K562 (cell line): ENCODE measurements around the gene TIAM1. TPM values are rescaled to one million over a fixed set of nuclear protein-coding genes. Genes with fewer than 3 reads are reported as not detected.
A peak's percentile ranks its signal among the peaks of the same experiment; 100 is the strongest.

ENCODE experiments used
- ATAC-seq: fragments of 200-7000 bp; cut with Tn5 transposase; 3 replicates; pipeline ENCODE4 v1.9.1; 2020; ENCODE audit warnings: moderate library complexity
- BruUV-seq: library from RNA; stranded (reverse); fragments of 400-500 nt; replicated peaks from 2 replicates; lab custom pipeline; 2021; lab: Mats Ljungman, UMichigan
- CTCF ChIA-PET: fragments of 300-600 bp; formaldehyde crosslinking; extraction: SDS; loops from one replicate; lab custom pipeline; 2021; ENCODE audit warnings: low intra/inter-chr PET ratio; lab: Yijun Ruan, JAX
- POLR2A ChIA-PET: fragments of 300-600, 350-650 bp; sonication (Branson Sonifier 250); formaldehyde crosslinking; extraction: SDS; loops from one replicate; lab custom pipeline; 2021; ENCODE audit warnings: antibody characterized with exemption, inconsistent platforms; lab: Yijun Ruan, JAX
- DNase-seq, 4 experiments: peaks; one replicate each; pipeline versions ENCODE4 v3.0.0 to v3.0.0-alpha.2; 2011 to 2018; ENCODE audit warnings: low spot score in 3 of 4, mixed read lengths in 3 of 4; ENCODE audit errors: extremely low read depth in 1 of 4
- FAIRE-seq: peaks from 2 replicates; lab custom pipeline; 2011; peaks lifted over from hg19 to GRCh38; lab: Jason Lieb, UNC
- H2AFZ ChIP-seq: 2 replicates; pipeline ENCODE4 v1.6.0; 2011; ENCODE audit warnings: low read depth, low read length, control low read depth, inconsistent platforms
- H3K27ac ChIP-seq: fragments of 200-600 bp; 3 replicates; pipeline ENCODE4 v1.8.0; 2011; ENCODE audit warnings: low read depth, mild to moderate bottlenecking, control low read depth, inconsistent platforms, low read length, moderate library complexity, mixed read lengths; ENCODE audit errors: extremely low read depth
- H3K27me3 ChIP-seq, 2 experiments: fragments of 300-600 bp in 1 of 2; 2 replicates in 1 of 2; 3 replicates in 1 of 2; pipeline versions ENCODE4 v1.6.0 to v1.8.0; 2011; ENCODE audit warnings: inconsistent platforms in 2 of 2, low read length in 2 of 2, mild to moderate bottlenecking in 1 of 2, mixed read lengths in 1 of 2, moderate library complexity in 1 of 2; ENCODE audit not compliant: control insufficient read depth in 2 of 2, insufficient read depth in 2 of 2
- H3K36me3 ChIP-seq: fragments of 300-600 bp; 3 replicates; pipeline ENCODE4 v1.8.0; 2011; ENCODE audit warnings: mild to moderate bottlenecking, low read length, inconsistent platforms; ENCODE audit not compliant: control insufficient read depth, insufficient read depth
- H3K4me1 ChIP-seq, 2 experiments: fragments of 200-600 bp in 1 of 2; replicated peaks in 1 of 2; 2 replicates in 1 of 2; 3 replicates in 1 of 2; pipeline versions ENCODE4 v1.5.1 to v1.8.0; 2011; ENCODE audit warnings: inconsistent platforms in 2 of 2, low read length in 2 of 2, mild to moderate bottlenecking in 1 of 2, mixed read lengths in 1 of 2, moderate library complexity in 1 of 2; ENCODE audit not compliant: control insufficient read depth in 2 of 2, insufficient read depth in 2 of 2
- H3K4me2 ChIP-seq: 2 replicates; pipeline ENCODE4 v1.6.1; 2011; ENCODE audit warnings: low read length, control low read depth, inconsistent platforms, mixed read lengths; ENCODE audit not compliant: insufficient read depth
- H3K4me3 ChIP-seq: fragments of 200-600 bp; sonication (generic), shearing (Covaris generic); 2 replicates; pipeline ENCODE4 v1.5.1; 2016; ENCODE audit warnings: control low read depth, inconsistent platforms
- H3K79me2 ChIP-seq: fragments of 200-600 bp; 3 replicates; pipeline ENCODE4 v1.8.0; 2011; ENCODE audit warnings: low read length, inconsistent platforms; ENCODE audit not compliant: control insufficient read depth, insufficient read depth
- H3K9ac ChIP-seq, 2 experiments: 2 replicates each; pipeline versions ENCODE4 v1.6.0 to v1.6.1; 2011; ENCODE audit warnings: low read depth in 2 of 2, low read length in 2 of 2, control low read depth in 1 of 2, inconsistent platforms in 1 of 2, mild to moderate bottlenecking in 1 of 2, mixed read lengths in 1 of 2; ENCODE audit not compliant: insufficient read depth in 1 of 2
- H3K9me1 ChIP-seq: one replicate; pipeline ENCODE4 v1.6.0; 2011; ENCODE audit warnings: inconsistent platforms, mild to moderate bottlenecking, low read length, moderate library complexity; ENCODE audit not compliant: control insufficient read depth, insufficient read depth
- H3K9me3 ChIP-seq: replicated peaks from 2 replicates; pipeline ENCODE4 v1.5.1; 2011; ENCODE audit warnings: low read depth, low read length, inconsistent platforms; ENCODE audit not compliant: control insufficient read depth, insufficient read depth
- H4K20me1 ChIP-seq: replicated peaks from 2 replicates; pipeline ENCODE4 v1.6.1; 2011; ENCODE audit warnings: low read length, inconsistent platforms, mixed read lengths; ENCODE audit not compliant: control insufficient read depth, insufficient read depth
- ARHGAP35 ChIP-seq: fragments of 450-650 bp; IDR thresholded peaks from 2 replicates; pipeline ENCODE4 v1.6.1; 2018; ENCODE audit not compliant: partially characterized antibody
- CSDE1 ChIP-seq, 2 experiments: fragments of 450-650 bp; IDR thresholded peaks; 2 replicates each; pipeline ENCODE4 v1.6.1; 2016; ENCODE audit warnings: mild to moderate bottlenecking in 1 of 2
- FOSL1 ChIP-seq: fragments of 200-800 bp; sonication (Bioruptor generic); conservative IDR thresholded peaks from 2 replicates; pipeline ENCODE4 v1.6.1; 2016; ENCODE audit warnings: missing genetic modification characterization, missing compliant biosample characterization
- GATAD2B ChIP-seq: fragments of 450-650 bp; IDR thresholded peaks from 2 replicates; pipeline ENCODE4 v1.6.1; 2017; ENCODE audit warnings: mild to moderate bottlenecking, borderline replicate concordance
- MAFK ChIP-seq: IDR thresholded peaks from 2 replicates; pipeline ENCODE4 v1.6.1; 2011; ENCODE audit warnings: low read length, improper control_type of control experiment
- MCM2 ChIP-seq: fragments of 450-650 bp; IDR thresholded peaks from 2 replicates; pipeline ENCODE4 v1.6.1; 2017; ENCODE audit warnings: low read depth, mild to moderate bottlenecking
- NEUROD1 ChIP-seq: fragments of 150-350 bp; IDR thresholded peaks from 2 replicates; pipeline ENCODE4 v1.6.1; 2014; ENCODE audit warnings: borderline replicate concordance, low read length, low read depth; ENCODE audit not compliant: partially characterized antibody
- POLR2AphosphoS2 ChIP-seq: IDR thresholded peaks from 2 replicates; pipeline ENCODE4 v1.6.1; 2012; ENCODE audit warnings: low read length, improper control_type of control experiment
- RFX1 ChIP-seq: fragments of 450-650 bp; IDR thresholded peaks from 2 replicates; pipeline ENCODE4 v1.6.1; 2016; ENCODE audit warnings: mild to moderate bottlenecking, moderate library complexity
- SREBF1 ChIP-seq: fragments of 150-350 bp; IDR thresholded peaks from 2 replicates; pipeline ENCODE4 v1.6.1; 2014; ENCODE audit warnings: antibody characterized with exemption, low read depth, low read length, borderline replicate concordance
- ZNF184 ChIP-seq: sonication (generic); formaldehyde crosslinking; IDR thresholded peaks from 2 replicates; pipeline ENCODE4 v1.5.0; 2020; ENCODE audit warnings: missing genetic modification reagents
- WGBS: fragments of 100-300 bp; shearing (Covaris generic); methylation state at CpG from one replicate; pipeline ENCODE4 v1.1.6; 2016; ENCODE audit warnings: low coverage, mixed read lengths; ENCODE audit not compliant: insufficient coverage; ENCODE audit errors: missing lambda C conversion rate; 5-methylcytosine and 5-hydroxymethylcytosine counted together
- in situ Hi-C: fragments of 300-500 bp; cut with MboI; formaldehyde crosslinking; loops from 4 replicates; pipeline ENCODE4 v1.15.0; 2018; ENCODE audit warnings: inconsistent platforms, mixed read lengths
- intact Hi-C: fragments of 100-400 bp; cut with micrococcal nuclease; formaldehyde crosslinking; loops from 2 replicates; pipeline ENCODE4 v1.14.2; 2022
- polyA plus RNA-seq, 8 experiments: library from polyadenylated mRNA; depleted of rRNA in 4 of 8; stranded (reverse) in 5 of 8; unstranded in 3 of 8; fragments of >200 nt; fragmentation: Nextera tagmentation in 2 of 8; fragmentation: Illumina TruSeq in 1 of 8; extraction: Ambion mirVana in 2 of 8; extraction: Trizol in 1 of 8; gene quantifications; 2 replicates each; pipeline versions ENCODE4 v1.2.1 to v1.2.3, GENCODE V29; 2011 to 2014; ENCODE audit warnings: inconsistent platforms in 1 of 8, missing spikeins in 1 of 8
- total RNA-seq, 7 experiments: library from RNA; depleted of rRNA in 6 of 7; stranded (reverse); fragments of >200 nt in 6 of 7; fragmentation: Illumina TruSeq in 2 of 7; extraction: Trizol in 2 of 7; gene quantifications; 2 replicates each; pipeline versions ENCODE4 v1.2.1 to v1.2.3, GENCODE V29; 2011 to 2021; ENCODE audit warnings: low replicate concordance in 1 of 7
- TF ChIP-seq, protein P1 (sequence below): fragments of 450-650 bp; IDR thresholded peaks from 2 replicates; pipeline ENCODE4 v1.6.1; 2017; ENCODE audit warnings: antibody characterized with exemption, mild to moderate bottlenecking
- TF ChIP-seq, protein P2 (sequence below): fragments of 450-650 bp; formaldehyde crosslinking; IDR thresholded peaks from 2 replicates; pipeline ENCODE4 v1.4.0; 2020; ENCODE audit warnings: mild to moderate bottlenecking, moderate library complexity

TIAM1 gene
- total and polyA plus RNA-seq, 9 of the 15 experiments (the other 6 are each of a cell fraction or from before 2014, with no cell fraction given): 0.11 TPM; not detected in 8

DNA sequence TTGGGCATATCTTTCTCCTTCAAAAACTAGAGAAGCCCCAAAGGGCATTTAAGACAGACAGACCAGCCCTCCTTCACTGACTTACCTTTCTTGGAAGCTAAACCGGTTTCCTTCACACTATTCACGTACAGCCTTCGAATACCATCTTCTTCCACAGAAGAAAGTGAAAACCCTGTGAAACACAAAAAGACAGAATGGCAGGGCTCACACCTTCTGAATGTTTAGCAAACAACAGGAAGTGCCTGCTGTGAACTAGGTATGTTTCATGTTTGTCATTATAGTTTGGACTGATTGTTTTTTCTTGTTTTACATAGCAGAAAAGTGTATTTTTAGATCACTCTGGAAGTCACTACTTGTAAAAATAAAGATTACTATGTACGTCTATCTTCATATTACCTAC, 157.1 kb downstream of the TIAM1 start:
- H3K4me2 ChIP-seq: no peak overlapping the region
- CTCF ChIA-PET: no interaction called here
- in situ Hi-C loops (no loop called here), intact Hi-C loops (no loop called here)
- no peak overlapping the region for H2AFZ ChIP-seq
- TF ChIP-seq RFX1 (no peak), FOSL1 (tag) (no peak), POLR2AphosphoS2 (no peak)
- H3K4me1 ChIP-seq: no peaks in the 10 kb centered on the region
- H3K36me3 ChIP-seq: no peaks in the 10 kb centered on the region
- WGBS: 0% methylated on average over 4 of the region's 4 CpGs
- no TSS peak for BruUV-seq
- H3K9me3 ChIP-seq: no peaks in the 10 kb centered on the region
- POLR2A ChIA-PET: no interaction called here
- no peak overlapping the region for H3K9ac ChIP-seq
- no peak overlapping the region for H3K27ac ChIP-seq
- H3K79me2 ChIP-seq: no peaks in the 10 kb centered on the region
- DNase-seq (no peak), ATAC-seq (no peak), FAIRE-seq (peak; percentile 52)
- H4K20me1 ChIP-seq: no peaks in the 10 kb centered on the region
- H3K4me3 ChIP-seq: no peak overlapping the region
- peaks cover 0 to 8% of the 10 kb centered on the region in 2 experiments; a peak in 1 of 5 replicates for H3K27me3 ChIP-seq
- no peaks in the 10 kb centered on the region for H3K9me1 ChIP-seq

DNA sequence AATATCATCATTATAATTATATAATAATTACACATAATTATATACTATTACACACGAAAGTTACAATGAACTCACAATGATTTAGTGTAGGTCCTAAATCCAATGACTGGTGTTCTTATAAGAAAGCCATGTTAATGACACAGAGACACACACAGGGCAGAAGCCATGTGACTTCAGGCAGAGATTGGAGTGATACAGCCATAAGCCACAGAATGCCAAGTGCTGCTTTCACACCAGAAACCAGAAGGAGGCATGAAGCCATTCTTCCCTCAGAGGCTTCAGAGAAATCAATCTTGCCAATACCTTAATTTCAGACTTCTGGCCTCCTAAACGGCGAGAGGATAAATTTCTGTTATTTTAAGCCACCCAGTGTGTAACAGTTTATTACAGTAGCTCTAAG, 158.4 kb downstream of the TIAM1 start:
- Histone ChIP-seq H3K9ac (no peak overlapping the region), H3K27ac (no peak overlapping the region), H2AFZ (no peak overlapping the region), H3K4me2 (no peak overlapping the region), H3K9me1 (no peaks in the 10 kb centered on the region), H4K20me1 (no peaks in the 10 kb centered on the region), H3K27me3 (peaks cover 0 to 12% of the 10 kb centered on the region in 2 experiments; a peak in 1 of 5 replicates), H3K4me1 (no peaks in the 10 kb centered on the region), H3K9me3 (no peaks in the 10 kb centered on the region), H3K79me2 (no peaks in the 10 kb centered on the region), H3K4me3 (no peak overlapping the region), H3K36me3 (no peaks in the 10 kb centered on the region)
- ATAC-seq (no peak), FAIRE-seq (no peak), DNase-seq (no peak)
- no TSS peak for BruUV-seq
- intact Hi-C loops (no loop called here), in situ Hi-C loops (no loop called here)
- ChIA-PET POLR2A (no interaction called here), CTCF (no interaction called here)
- 3% methylated on average over 3 of the region's 3 CpGs for WGBS
- TF ChIP-seq NEUROD1 (no peak), MAFK (no peak), GATAD2B (no peak), CSDE1 (IDR thresholded peaks at IDR 0.05) (no peak), ARHGAP35 (no peak), MCM2 (no peak), SREBF1 (no peak), ZNF184 (no peak)
- TF ChIP-seq, protein P1, sequence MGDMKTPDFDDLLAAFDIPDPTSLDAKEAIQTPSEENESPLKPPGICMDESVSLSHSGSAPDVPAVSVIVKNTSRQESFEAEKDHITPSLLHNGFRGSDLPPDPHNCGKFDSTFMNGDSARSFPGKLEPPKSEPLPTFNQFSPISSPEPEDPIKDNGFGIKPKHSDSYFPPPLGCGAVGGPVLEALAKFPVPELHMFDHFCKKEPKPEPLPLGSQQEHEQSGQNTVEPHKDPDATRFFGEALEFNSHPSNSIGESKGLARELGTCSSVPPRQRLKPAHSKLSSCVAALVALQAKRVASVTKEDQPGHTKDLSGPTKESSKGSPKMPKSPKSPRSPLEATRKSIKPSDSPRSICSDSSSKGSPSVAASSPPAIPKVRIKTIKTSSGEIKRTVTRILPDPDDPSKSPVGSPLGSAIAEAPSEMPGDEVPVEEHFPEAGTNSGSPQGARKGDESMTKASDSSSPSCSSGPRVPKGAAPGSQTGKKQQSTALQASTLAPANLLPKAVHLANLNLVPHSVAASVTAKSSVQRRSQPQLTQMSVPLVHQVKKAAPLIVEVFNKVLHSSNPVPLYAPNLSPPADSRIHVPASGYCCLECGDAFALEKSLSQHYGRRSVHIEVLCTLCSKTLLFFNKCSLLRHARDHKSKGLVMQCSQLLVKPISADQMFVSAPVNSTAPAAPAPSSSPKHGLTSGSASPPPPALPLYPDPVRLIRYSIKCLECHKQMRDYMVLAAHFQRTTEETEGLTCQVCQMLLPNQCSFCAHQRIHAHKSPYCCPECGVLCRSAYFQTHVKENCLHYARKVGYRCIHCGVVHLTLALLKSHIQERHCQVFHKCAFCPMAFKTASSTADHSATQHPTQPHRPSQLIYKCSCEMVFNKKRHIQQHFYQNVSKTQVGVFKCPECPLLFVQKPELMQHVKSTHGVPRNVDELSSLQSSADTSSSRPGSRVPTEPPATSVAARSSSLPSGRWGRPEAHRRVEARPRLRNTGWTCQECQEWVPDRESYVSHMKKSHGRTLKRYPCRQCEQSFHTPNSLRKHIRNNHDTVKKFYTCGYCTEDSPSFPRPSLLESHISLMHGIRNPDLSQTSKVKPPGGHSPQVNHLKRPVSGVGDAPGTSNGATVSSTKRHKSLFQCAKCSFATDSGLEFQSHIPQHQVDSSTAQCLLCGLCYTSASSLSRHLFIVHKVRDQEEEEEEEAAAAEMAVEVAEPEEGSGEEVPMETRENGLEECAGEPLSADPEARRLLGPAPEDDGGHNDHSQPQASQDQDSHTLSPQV: no peak
- TF ChIP-seq, protein P2, sequence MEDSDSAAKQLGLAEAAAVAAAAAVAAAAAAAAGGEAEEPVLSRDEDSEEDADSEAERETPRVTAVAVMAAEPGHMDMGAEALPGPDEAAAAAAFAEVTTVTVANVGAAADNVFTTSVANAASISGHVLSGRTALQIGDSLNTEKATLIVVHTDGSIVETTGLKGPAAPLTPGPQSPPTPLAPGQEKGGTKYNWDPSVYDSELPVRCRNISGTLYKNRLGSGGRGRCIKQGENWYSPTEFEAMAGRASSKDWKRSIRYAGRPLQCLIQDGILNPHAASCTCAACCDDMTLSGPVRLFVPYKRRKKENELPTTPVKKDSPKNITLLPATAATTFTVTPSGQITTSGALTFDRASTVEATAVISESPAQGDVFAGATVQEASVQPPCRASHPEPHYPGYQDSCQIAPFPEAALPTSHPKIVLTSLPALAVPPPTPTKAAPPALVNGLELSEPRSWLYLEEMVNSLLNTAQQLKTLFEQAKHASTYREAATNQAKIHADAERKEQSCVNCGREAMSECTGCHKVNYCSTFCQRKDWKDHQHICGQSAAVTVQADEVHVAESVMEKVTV (CRISPR knock-in tag): no peak
